OCI-LY3 (cell line): Measurements from ENCODE around the gene GALNTL6.

Experiments used
- EZH2phosphoT487 ChIP-seq: fragments of 200-600 bp; shearing (Covaris generic); IDR thresholded peaks from 2 replicates; pipeline ENCODE4 v1.6.1; 2018; ENCODE audit warnings: antibody characterized with exemption, mixed run types, low read depth
- TF ChIP-seq, protein P1 (sequence below): fragments of 200-600, 300-600 bp; sonication (generic); IDR thresholded peaks from 2 replicates; pipeline ENCODE4 v1.5.1; 2014; ENCODE audit warnings: antibody characterized with exemption, low read length, low read depth

DNA sequence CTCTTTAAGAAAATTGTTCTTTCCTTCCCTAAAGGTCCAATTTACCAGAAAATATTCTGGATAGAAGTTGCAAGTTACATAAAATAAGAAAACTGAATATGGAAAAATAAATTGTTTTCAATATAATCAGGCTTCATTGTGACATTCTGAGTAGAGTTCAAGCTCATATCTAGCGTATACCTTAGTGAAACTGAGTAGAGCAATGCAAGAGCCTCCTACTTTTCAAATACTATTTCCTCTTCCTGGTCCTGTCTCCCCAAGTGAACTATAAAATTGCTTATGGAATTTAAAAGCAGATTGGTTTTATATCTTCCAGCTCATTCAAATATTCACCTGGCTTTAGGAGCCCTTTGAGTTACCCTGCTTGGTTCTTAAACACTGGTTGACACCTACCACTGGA, 1166.1 kb downstream of the GALNTL6 start:
- TF ChIP-seq, protein P1, sequence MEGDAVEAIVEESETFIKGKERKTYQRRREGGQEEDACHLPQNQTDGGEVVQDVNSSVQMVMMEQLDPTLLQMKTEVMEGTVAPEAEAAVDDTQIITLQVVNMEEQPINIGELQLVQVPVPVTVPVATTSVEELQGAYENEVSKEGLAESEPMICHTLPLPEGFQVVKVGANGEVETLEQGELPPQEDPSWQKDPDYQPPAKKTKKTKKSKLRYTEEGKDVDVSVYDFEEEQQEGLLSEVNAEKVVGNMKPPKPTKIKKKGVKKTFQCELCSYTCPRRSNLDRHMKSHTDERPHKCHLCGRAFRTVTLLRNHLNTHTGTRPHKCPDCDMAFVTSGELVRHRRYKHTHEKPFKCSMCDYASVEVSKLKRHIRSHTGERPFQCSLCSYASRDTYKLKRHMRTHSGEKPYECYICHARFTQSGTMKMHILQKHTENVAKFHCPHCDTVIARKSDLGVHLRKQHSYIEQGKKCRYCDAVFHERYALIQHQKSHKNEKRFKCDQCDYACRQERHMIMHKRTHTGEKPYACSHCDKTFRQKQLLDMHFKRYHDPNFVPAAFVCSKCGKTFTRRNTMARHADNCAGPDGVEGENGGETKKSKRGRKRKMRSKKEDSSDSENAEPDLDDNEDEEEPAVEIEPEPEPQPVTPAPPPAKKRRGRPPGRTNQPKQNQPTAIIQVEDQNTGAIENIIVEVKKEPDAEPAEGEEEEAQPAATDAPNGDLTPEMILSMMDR = no peak
- TF ChIP-seq EZH2phosphoT487 = no peak
